SU-DHL-6 (cell line): ENCODE data around the gene ELP2.

Experiments used
- H2AFZ ChIP-seq: fragments of 200-600 bp; sonication (generic); 2 replicates; pipeline ENCODE4 v1.6.1; 2014; ENCODE audit warnings: low read depth, mild to moderate bottlenecking, moderate library complexity, mixed read lengths, antibody characterized with exemption, low read length; ENCODE audit not compliant: severe bottlenecking
- H3F3A ChIP-seq: fragments of 200-600 bp; shearing (Covaris generic); 2 replicates; pipeline ENCODE4 v1.6.0; 2016; ENCODE audit warnings: antibody characterized with exemption, mild to moderate bottlenecking; ENCODE audit not compliant: insufficient read depth
- H3K27ac ChIP-seq: fragments of 200-600 bp; sonication (generic); 2 replicates; pipeline ENCODE4 v1.5.1; 2016; ENCODE audit warnings: low read depth, mild to moderate bottlenecking, low read length, moderate library complexity, mixed read lengths
- H3K27me3 ChIP-seq: fragments of 200-600 bp; sonication (generic), shearing (Covaris generic); 2 replicates; pipeline ENCODE4 v1.6.0; 2014; ENCODE audit warnings: mild to moderate bottlenecking, low read length
- H3K36me3 ChIP-seq: fragments of 200-600 bp; sonication (generic); 2 replicates; pipeline ENCODE4 v1.6.1; 2014; ENCODE audit warnings: mild to moderate bottlenecking, low read length, mixed read lengths
- H3K4me2 ChIP-seq: fragments of 300-600, 200-600 bp; shearing (Covaris generic), sonication (generic); 2 replicates; pipeline ENCODE4 v1.6.0; 2014; ENCODE audit warnings: low read length, low read depth, mild to moderate bottlenecking; ENCODE audit not compliant: poor library complexity, severe bottlenecking
- H3K4me3 ChIP-seq: fragments of 200-600 bp; sonication (generic); 2 replicates; pipeline ENCODE4 v1.5.1; 2014; ENCODE audit warnings: antibody characterized with exemption, low read length, mild to moderate bottlenecking, mixed read lengths; ENCODE audit not compliant: insufficient read depth, poor library complexity, severe bottlenecking
- H3K79me2 ChIP-seq: fragments of 200-600 bp; sonication (generic); 2 replicates; pipeline ENCODE4 v1.6.1; 2014; ENCODE audit warnings: mild to moderate bottlenecking, low read length, moderate library complexity; ENCODE audit not compliant: insufficient read depth
- H3K9ac ChIP-seq: fragments of 200-600 bp; sonication (generic); 2 replicates; pipeline ENCODE4 v1.7.0; 2014; ENCODE audit warnings: mild to moderate bottlenecking, low read length
- H3K9me2 ChIP-seq: fragments of 200-600 bp; sonication (generic); replicated peaks from 2 replicates; pipeline ENCODE4 v1.6.1; 2014; ENCODE audit warnings: low read length; ENCODE audit not compliant: insufficient read depth
- H3K9me3 ChIP-seq: fragments of 200-600 bp; sonication (generic); 2 replicates; pipeline ENCODE4 v1.6.1; 2014; ENCODE audit warnings: low read length, mixed read lengths; ENCODE audit not compliant: insufficient read depth
- H4K20me1 ChIP-seq: fragments of 200-600 bp; sonication (generic); 2 replicates; pipeline ENCODE4 v1.6.1; 2014; ENCODE audit warnings: low read depth, mild to moderate bottlenecking, antibody characterized with exemption, low read length, moderate library complexity, mixed read lengths
- CTCF ChIP-seq: fragments of 200-600 bp; sonication (generic); IDR thresholded peaks from one replicate; pipeline ENCODE4 v1.5.1; 2017; ENCODE audit warnings: antibody characterized with exemption, mild to moderate bottlenecking, low read length, moderate library complexity; ENCODE audit not compliant: insufficient read depth, poor library complexity, severe bottlenecking
- EZH2phosphoT487 ChIP-seq: fragments of 200-600 bp; sonication (generic), shearing (Covaris generic); conservative IDR thresholded peaks from 2 replicates; pipeline ENCODE4 v1.6.1; 2018; ENCODE audit warnings: mild to moderate bottlenecking, antibody characterized with exemption, low read length, moderate library complexity, mixed read lengths

The ELP2 gene

GRCh38 chr18:36189486-36189885 lies 59.8 kb downstream of the ELP2 start:
- H3F3A ChIP-seq: no peaks in the 10 kb centered on the region
- no peaks in the 10 kb centered on the region for H4K20me1 ChIP-seq
- H3K9ac ChIP-seq: no peak overlapping the region
- no peaks in the 10 kb centered on the region for H3K27me3 ChIP-seq
- H3K4me2 ChIP-seq: no peak overlapping the region
- no peaks in the 10 kb centered on the region for H3K36me3 ChIP-seq
- H3K27ac ChIP-seq: no peak overlapping the region
- no peak overlapping the region for H3K4me3 ChIP-seq
- H2AFZ ChIP-seq: no peak overlapping the region
- TF ChIP-seq EZH2phosphoT487 (no peak), CTCF (no peak)
- H3K9me2 ChIP-seq: no peaks in the 10 kb centered on the region
- no peaks in the 10 kb centered on the region for H3K79me2 ChIP-seq
- H3K9me3 ChIP-seq: no peaks in the 10 kb centered on the region

GRCh38 chr18:36191286-36191685 lies 61.6 kb downstream of the ELP2 start:
- Histone ChIP-seq H3K27ac (no peak overlapping the region), H3K9me3 (no peaks in the 10 kb centered on the region)
- no peak for TF ChIP-seq EZH2phosphoT487
- no peak for TF ChIP-seq CTCF

GRCh38 chr18:36191711-36192110 lies 62.0 kb downstream of the ELP2 start:
- Histone ChIP-seq H3K9me3 (no peaks in the 10 kb centered on the region), H3K36me3 (no peaks in the 10 kb centered on the region), H3K4me2 (no peak overlapping the region), H3K4me3 (no peak overlapping the region), H3K9me2 (no peaks in the 10 kb centered on the region), H3K9ac (no peak overlapping the region), H3K27me3 (no peaks in the 10 kb centered on the region), H3F3A (no peaks in the 10 kb centered on the region), H4K20me1 (no peaks in the 10 kb centered on the region), H3K27ac (no peak overlapping the region), H2AFZ (no peak overlapping the region), H3K79me2 (no peaks in the 10 kb centered on the region)
- TF ChIP-seq CTCF (no peak), EZH2phosphoT487 (no peak)

More at GRCh38 chr18:36191286-36191685, 61.6 kb downstream of the ELP2 start:
- H3K4me2 ChIP-seq: no peak overlapping the region
- no peak overlapping the region for H3K4me3 ChIP-seq
- H3K9ac ChIP-seq: no peak overlapping the region
- no peak overlapping the region for H2AFZ ChIP-seq
- H4K20me1 ChIP-seq: no peaks in the 10 kb centered on the region
- H3F3A ChIP-seq: no peaks in the 10 kb centered on the region
- no peaks in the 10 kb centered on the region for H3K27me3 ChIP-seq
- H3K9me2 ChIP-seq: no peaks in the 10 kb centered on the region
- no peaks in the 10 kb centered on the region for H3K36me3 ChIP-seq
- H3K79me2 ChIP-seq: no peaks in the 10 kb centered on the region
